Stimulated activated CD8-positive, alpha-beta memory T cell treated with anti-CD3 and anti-CD28 coated beads, Interleukin-4, amount 100 ng/mL, for 48 hours (primary cell): ENCODE results near the gene MDC1.

Source experiments
- DNase-seq: peaks from one replicate; pipeline ENCODE4 v3.0.0-alpha.2; 2020

MDC1 gene

GRCh38 chr6:30747902-30748769 is 31.1 kb upstream of the MDC1 start:
- DNase-seq = no peak

- DNase-seq = no peak
Observed at GRCh38 chr6:30747300-30747687, 30.2 kb upstream of the MDC1 start.

GRCh38 chr6:30744054-30744805 is 27.1 kb upstream of the MDC1 start, which contains the start of gene IER3:
Gene IER3, minus strand, starts transcription at chr6:30744547. Its CDS starts 29 bp downstream, at chr6:30744518.
- peak; percentile 92 for DNase-seq

- peak; percentile 65 for DNase-seq
Observed at GRCh38 chr6:30743099-30744053, 26.3 kb upstream of the MDC1 start.

GRCh38 chr6:30742316-30743098 is 25.4 kb upstream of the MDC1 start, which contains the start of gene FLOT1:
Gene FLOT1, minus strand, starts transcription at chr6:30742687. Its CDS starts 498 bp downstream, at chr6:30742189.
- DNase-seq = peak; percentile 99

GRCh38 chr6:30741789-30742315 is 24.8 kb upstream of the MDC1 start:
- no peak for DNase-seq

- no peak for DNase-seq
Observed at GRCh38 chr6:30741063-30741779, 24.1 kb upstream of the MDC1 start.

GRCh38 chr6:30740540-30740870 is 23.4 kb upstream of the MDC1 start:
- DNase-seq = no peak

- no peak for DNase-seq
Observed at GRCh38 chr6:30738532-30738931, 21.5 kb upstream of the MDC1 start.

- no peak for DNase-seq
Observed at GRCh38 chr6:30735668-30736314, 18.7 kb upstream of the MDC1 start.

- no peak for DNase-seq
Observed at GRCh38 chr6:30732237-30732943, 15.3 kb upstream of the MDC1 start.

- peak; percentile 89 for DNase-seq
Observed at GRCh38 chr6:30730601-30731435, 13.7 kb upstream of the MDC1 start.

GRCh38 chr6:30727920-30728553 is 11.0 kb upstream of the MDC1 start:
- no peak for DNase-seq

GRCh38 chr6:30726506-30727413 is 9.7 kb upstream of the MDC1 start:
- no peak for DNase-seq

GRCh38 chr6:30725713-30726505 is 8.8 kb upstream of the MDC1 start:
- no peak for DNase-seq

GRCh38 chr6:30724906-30725667 is 8.0 kb upstream of the MDC1 start:
- DNase-seq = no peak
